NCI-H1436 (cell line): Measurements from ENCODE around the gene GALNT1.

Source experiments
- DNase-seq: peaks from one replicate; lab custom pipeline; 2025; lab: John Stamatoyannopoulos, UW

The GALNT1 gene

GRCh38 chr18:35716169-35716831, 134.8 kb downstream of the GALNT1 start:
- no peak for DNase-seq

GRCh38 chr18:35717182-35717581, 135.6 kb downstream of the GALNT1 start:
- no peak for DNase-seq

- no peak for DNase-seq
Measured at GRCh38 chr18:35721431-35722081, 140.0 kb downstream of the GALNT1 start.

- DNase-seq = no peak
Measured at GRCh38 chr18:35728676-35729075, 147.1 kb downstream of the GALNT1 start.

- DNase-seq = no peak
Measured at GRCh38 chr18:35729991-35730668, 148.6 kb downstream of the GALNT1 start.

- no peak for DNase-seq
Measured at GRCh38 chr18:35730691-35731370, 149.3 kb downstream of the GALNT1 start.

GRCh38 chr18:35731701-35732100, 150.2 kb downstream of the GALNT1 start:
- DNase-seq = no peak

- DNase-seq = no peak
Measured at GRCh38 chr18:35732162-35732561, 150.6 kb downstream of the GALNT1 start.

GRCh38 chr18:35732636-35733035, 151.1 kb downstream of the GALNT1 start:
- DNase-seq = no peak

GRCh38 chr18:35733408-35733807, 151.9 kb downstream of the GALNT1 start:
- no peak for DNase-seq

GRCh38 chr18:35736696-35737095, 155.2 kb downstream of the GALNT1 start:
- DNase-seq = no peak

GRCh38 chr18:35739778-35740177, 158.2 kb downstream of the GALNT1 start:
- no peak for DNase-seq

GRCh38 chr18:35740656-35741055, 159.1 kb downstream of the GALNT1 start:
- no peak for DNase-seq

GRCh38 chr18:35743916-35744315, 162.4 kb downstream of the GALNT1 start:
- DNase-seq = no peak

- no peak for DNase-seq
Measured at GRCh38 chr18:35745814-35746213, 164.3 kb downstream of the GALNT1 start.

GRCh38 chr18:35746826-35747339, 165.3 kb downstream of the GALNT1 start:
- no peak for DNase-seq

- DNase-seq = no peak
Measured at GRCh38 chr18:35747894-35748472, 166.4 kb downstream of the GALNT1 start.

GRCh38 chr18:35749701-35750100, 168.2 kb downstream of the GALNT1 start:
- DNase-seq = no peak

GRCh38 chr18:35750929-35751328, 169.4 kb downstream of the GALNT1 start:
- DNase-seq = no peak

GRCh38 chr18:35753306-35753910, 171.9 kb downstream of the GALNT1 start:
- DNase-seq = no peak

- DNase-seq = no peak
Measured at GRCh38 chr18:35754464-35754863, 172.9 kb downstream of the GALNT1 start.

GRCh38 chr18:35755369-35755768, 173.8 kb downstream of the GALNT1 start:
- no peak for DNase-seq
